ENCODE results near the gene SLC7A14.

DNA sequence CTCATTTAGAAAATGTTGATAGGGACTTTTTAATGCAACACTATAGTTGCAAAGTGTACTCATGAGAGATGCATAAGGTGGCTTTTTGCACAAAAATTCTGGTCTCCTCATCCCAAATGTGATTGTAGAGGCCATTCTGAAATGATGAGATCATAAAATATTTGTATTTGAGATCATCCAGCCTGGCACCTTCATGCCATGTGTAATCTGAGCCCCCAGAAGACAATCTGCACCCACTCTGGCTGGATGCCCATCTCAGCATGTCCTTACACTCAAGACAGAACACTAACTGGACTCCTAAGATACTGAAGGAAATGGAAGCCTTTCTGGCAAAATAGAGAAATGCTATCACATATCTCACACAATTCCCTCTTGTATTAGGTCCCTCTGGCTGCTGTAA lies 49.2 kb downstream of the SLC7A14 start:
- TF ChIP-seq, protein P1, sequence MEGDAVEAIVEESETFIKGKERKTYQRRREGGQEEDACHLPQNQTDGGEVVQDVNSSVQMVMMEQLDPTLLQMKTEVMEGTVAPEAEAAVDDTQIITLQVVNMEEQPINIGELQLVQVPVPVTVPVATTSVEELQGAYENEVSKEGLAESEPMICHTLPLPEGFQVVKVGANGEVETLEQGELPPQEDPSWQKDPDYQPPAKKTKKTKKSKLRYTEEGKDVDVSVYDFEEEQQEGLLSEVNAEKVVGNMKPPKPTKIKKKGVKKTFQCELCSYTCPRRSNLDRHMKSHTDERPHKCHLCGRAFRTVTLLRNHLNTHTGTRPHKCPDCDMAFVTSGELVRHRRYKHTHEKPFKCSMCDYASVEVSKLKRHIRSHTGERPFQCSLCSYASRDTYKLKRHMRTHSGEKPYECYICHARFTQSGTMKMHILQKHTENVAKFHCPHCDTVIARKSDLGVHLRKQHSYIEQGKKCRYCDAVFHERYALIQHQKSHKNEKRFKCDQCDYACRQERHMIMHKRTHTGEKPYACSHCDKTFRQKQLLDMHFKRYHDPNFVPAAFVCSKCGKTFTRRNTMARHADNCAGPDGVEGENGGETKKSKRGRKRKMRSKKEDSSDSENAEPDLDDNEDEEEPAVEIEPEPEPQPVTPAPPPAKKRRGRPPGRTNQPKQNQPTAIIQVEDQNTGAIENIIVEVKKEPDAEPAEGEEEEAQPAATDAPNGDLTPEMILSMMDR (IDR thresholded peaks at IDR 0.05; ENCODE audit: extremely low read depth in 1 of 2, insufficient read depth in 1 of 2, low read depth in 1 of 2, low read length in 2 of 2) = no peak
- TF ChIP-seq, protein P2, sequence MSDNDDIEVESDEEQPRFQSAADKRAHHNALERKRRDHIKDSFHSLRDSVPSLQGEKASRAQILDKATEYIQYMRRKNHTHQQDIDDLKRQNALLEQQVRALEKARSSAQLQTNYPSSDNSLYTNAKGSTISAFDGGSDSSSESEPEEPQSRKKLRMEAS (IDR thresholded peaks at IDR 0.05; ENCODE audit: insufficient read depth, insufficient read length) = no peak
- TF ChIP-seq POLR2AphosphoS5 (IDR thresholded peaks at IDR 0.05; ENCODE audit: insufficient read depth, low read depth, low read length) = no peak
- TF ChIP-seq POLR2A (IDR thresholded peaks at IDR 0.05; ENCODE audit: low read depth, low read length) = no peak
- no peak for TF ChIP-seq EZH2 (IDR thresholded peaks at IDR 0.05; ENCODE audit: borderline replicate concordance, low read depth, low read length, severe bottlenecking)
- TF ChIP-seq MYC (IDR thresholded peaks at IDR 0.05; ENCODE audit: low read depth, low read length) = no peak
